ENCODE data around the gene MATN3. TPM values are rescaled to one million over a fixed set of nuclear protein-coding genes. Genes with fewer than 3 reads are reported as not detected.

The MATN3 gene
- total RNA-seq, 2 donors from 2014 or later: 1.2 to 2.9 TPM

GRCh38 chr2:20023688-20024087 is 11.2 kb upstream of the MATN3 start:
- H3K27me3 ChIP-seq (replicated peaks; ENCODE audit: insufficient read depth): no peaks in the 10 kb centered on the region
- H3K9me3 ChIP-seq: no peaks in the 10 kb centered on the region
- no peak overlapping the region for H3K27ac ChIP-seq
- intact Hi-C loops (cut with DNase I): no loop called here
- DNase-seq (ENCODE audit: low spot score): no peak
- TF ChIP-seq POLR2AphosphoS5 (IDR thresholded peaks at IDR 0.05) (no peak), CTCF (IDR thresholded peaks at IDR 0.05) (no peak), POLR2A (IDR thresholded peaks at IDR 0.05) (no peak)
- H3K36me3 ChIP-seq: no peaks in the 10 kb centered on the region
- WGBS: 92% methylated on average over 4 of the region's 4 CpGs
- no peaks in the 10 kb centered on the region for H3K4me1 ChIP-seq (replicated peaks)
- H3K4me3 ChIP-seq: no peak overlapping the region

- DNase-seq (ENCODE audit: low spot score): no peak
- Histone ChIP-seq H3K9me3 (no peaks in the 10 kb centered on the region), H3K4me1 (replicated peaks) (no peaks in the 10 kb centered on the region), H3K36me3 (no peaks in the 10 kb centered on the region), H3K27me3 (replicated peaks; ENCODE audit: insufficient read depth) (no peaks in the 10 kb centered on the region), H3K4me3 (no peak overlapping the region), H3K27ac (no peak overlapping the region)
- 96% methylated on average over 3 of the region's 3 CpGs for WGBS
- no peak for TF ChIP-seq POLR2A (IDR thresholded peaks at IDR 0.05)
- TF ChIP-seq POLR2AphosphoS5 (IDR thresholded peaks at IDR 0.05): no peak
- no peak for TF ChIP-seq CTCF (IDR thresholded peaks at IDR 0.05)
- intact Hi-C loops (cut with DNase I): no loop called here
These were observed 9.0 kb upstream of the MATN3 start for GRCh38 chr2:20021405-20022009.

GRCh38 chr2:20019747-20020146 is 7.3 kb upstream of the MATN3 start:
- Histone ChIP-seq H3K27ac (no peak overlapping the region), H3K36me3 (no peaks in the 10 kb centered on the region), H3K4me1 (replicated peaks) (no peaks in the 10 kb centered on the region), H3K4me3 (no peak overlapping the region), H3K9me3 (no peaks in the 10 kb centered on the region), H3K27me3 (replicated peaks; ENCODE audit: insufficient read depth) (no peaks in the 10 kb centered on the region)
- TF ChIP-seq CTCF (IDR thresholded peaks at IDR 0.05): no peak
- no peak for DNase-seq (ENCODE audit: low spot score)
- intact Hi-C loops (cut with DNase I): no loop called here
- WGBS: 89% methylated on average over 4 of the region's 4 CpGs

GRCh38 chr2:20018601-20019152 is 6.2 kb upstream of the MATN3 start:
- Histone ChIP-seq H3K36me3 (no peaks in the 10 kb centered on the region), H3K9me3 (no peaks in the 10 kb centered on the region), H3K4me3 (no peak overlapping the region), H3K4me1 (replicated peaks) (no peaks in the 10 kb centered on the region), H3K27ac (no peak overlapping the region), H3K27me3 (replicated peaks; ENCODE audit: insufficient read depth) (no peaks in the 10 kb centered on the region)
- TF ChIP-seq POLR2AphosphoS5 (IDR thresholded peaks at IDR 0.05) (no peak), CTCF (IDR thresholded peaks at IDR 0.05) (no peak), POLR2A (IDR thresholded peaks at IDR 0.05) (no peak)
- no peak for DNase-seq (ENCODE audit: low spot score)
- WGBS: 92% methylated on average over 2 of the region's 2 CpGs
- intact Hi-C loops (cut with DNase I): no loop called here

GRCh38 chr2:20016346-20016745 is 3.9 kb upstream of the MATN3 start:
- no peak overlapping the region for H3K27ac ChIP-seq
- no peak overlapping the region for H3K4me3 ChIP-seq
- no peaks in the 10 kb centered on the region for H3K9me3 ChIP-seq
- no peak for DNase-seq (ENCODE audit: low spot score)
- no peaks in the 10 kb centered on the region for H3K27me3 ChIP-seq (replicated peaks; ENCODE audit: insufficient read depth)
- TF ChIP-seq POLR2AphosphoS5 (IDR thresholded peaks at IDR 0.05) (no peak), POLR2A (IDR thresholded peaks at IDR 0.05) (no peak), CTCF (IDR thresholded peaks at IDR 0.05) (no peak)
- H3K4me1 ChIP-seq (replicated peaks): no peaks in the 10 kb centered on the region
- no peaks in the 10 kb centered on the region for H3K36me3 ChIP-seq
- intact Hi-C loops (cut with DNase I): no loop called here
